K562 (cell line): ENCODE results near the gene APOBEC3A.

Experiments
- TARDBP ChIP-seq: fragments of 450-650 bp; IDR thresholded peaks from 2 replicates; pipeline ENCODE4 v1.6.1; 2016
- TF ChIP-seq, protein P1 (sequence below), 3 experiments: IDR thresholded peaks in 2 of 3; conservative IDR thresholded peaks in 1 of 3; 2 replicates each; pipeline ENCODE4 v1.5.1; 2011 to 2012; ENCODE audit warnings: low read length in 3 of 3, mild to moderate bottlenecking in 3 of 3, control low read depth in 2 of 3, improper control_type of control experiment in 1 of 3, inconsistent platforms in 1 of 3, low read depth in 1 of 3, mixed read lengths in 1 of 3, moderate library complexity in 1 of 3; ENCODE audit not compliant: insufficient read depth in 2 of 3
- TF ChIP-seq, protein P2 (sequence below): sonication (generic); formaldehyde crosslinking; IDR thresholded peaks from 2 replicates; pipeline ENCODE4 v1.8.0; 2022; ENCODE audit warnings: mild to moderate bottlenecking, missing genetic modification reagents

DNA sequence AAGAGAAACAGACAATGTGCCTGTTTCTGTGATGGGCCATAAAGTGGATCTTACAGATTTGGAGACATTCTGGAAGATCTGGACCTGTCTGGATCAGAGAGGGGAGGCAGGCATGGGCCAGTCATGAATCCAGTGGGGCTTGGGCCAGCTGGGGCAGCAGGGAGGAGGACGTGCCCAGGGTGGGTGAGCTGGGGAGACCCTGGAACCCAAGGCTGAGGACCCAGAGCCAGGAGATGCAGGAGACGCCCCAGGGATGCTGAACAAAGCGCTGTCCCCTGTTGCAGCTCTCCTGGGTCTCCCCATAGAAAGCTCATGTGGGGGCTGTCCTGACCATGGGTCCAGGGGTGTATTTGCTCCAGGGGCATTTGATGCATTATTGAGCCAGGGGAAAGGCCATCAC lies 1.5 kb upstream of the APOBEC3A start:
- no peak for TF ChIP-seq TARDBP
- TF ChIP-seq, protein P1, sequence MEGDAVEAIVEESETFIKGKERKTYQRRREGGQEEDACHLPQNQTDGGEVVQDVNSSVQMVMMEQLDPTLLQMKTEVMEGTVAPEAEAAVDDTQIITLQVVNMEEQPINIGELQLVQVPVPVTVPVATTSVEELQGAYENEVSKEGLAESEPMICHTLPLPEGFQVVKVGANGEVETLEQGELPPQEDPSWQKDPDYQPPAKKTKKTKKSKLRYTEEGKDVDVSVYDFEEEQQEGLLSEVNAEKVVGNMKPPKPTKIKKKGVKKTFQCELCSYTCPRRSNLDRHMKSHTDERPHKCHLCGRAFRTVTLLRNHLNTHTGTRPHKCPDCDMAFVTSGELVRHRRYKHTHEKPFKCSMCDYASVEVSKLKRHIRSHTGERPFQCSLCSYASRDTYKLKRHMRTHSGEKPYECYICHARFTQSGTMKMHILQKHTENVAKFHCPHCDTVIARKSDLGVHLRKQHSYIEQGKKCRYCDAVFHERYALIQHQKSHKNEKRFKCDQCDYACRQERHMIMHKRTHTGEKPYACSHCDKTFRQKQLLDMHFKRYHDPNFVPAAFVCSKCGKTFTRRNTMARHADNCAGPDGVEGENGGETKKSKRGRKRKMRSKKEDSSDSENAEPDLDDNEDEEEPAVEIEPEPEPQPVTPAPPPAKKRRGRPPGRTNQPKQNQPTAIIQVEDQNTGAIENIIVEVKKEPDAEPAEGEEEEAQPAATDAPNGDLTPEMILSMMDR (IDR thresholded peaks at IDR 0.05 in 2 of 3, conservative IDR thresholded peaks at IDR 0.05 in 1 of 3; ENCODE audit: insufficient read depth in 2 of 3, low read depth in 1 of 3, low read length in 3 of 3), result no peak
- TF ChIP-seq, protein P2, sequence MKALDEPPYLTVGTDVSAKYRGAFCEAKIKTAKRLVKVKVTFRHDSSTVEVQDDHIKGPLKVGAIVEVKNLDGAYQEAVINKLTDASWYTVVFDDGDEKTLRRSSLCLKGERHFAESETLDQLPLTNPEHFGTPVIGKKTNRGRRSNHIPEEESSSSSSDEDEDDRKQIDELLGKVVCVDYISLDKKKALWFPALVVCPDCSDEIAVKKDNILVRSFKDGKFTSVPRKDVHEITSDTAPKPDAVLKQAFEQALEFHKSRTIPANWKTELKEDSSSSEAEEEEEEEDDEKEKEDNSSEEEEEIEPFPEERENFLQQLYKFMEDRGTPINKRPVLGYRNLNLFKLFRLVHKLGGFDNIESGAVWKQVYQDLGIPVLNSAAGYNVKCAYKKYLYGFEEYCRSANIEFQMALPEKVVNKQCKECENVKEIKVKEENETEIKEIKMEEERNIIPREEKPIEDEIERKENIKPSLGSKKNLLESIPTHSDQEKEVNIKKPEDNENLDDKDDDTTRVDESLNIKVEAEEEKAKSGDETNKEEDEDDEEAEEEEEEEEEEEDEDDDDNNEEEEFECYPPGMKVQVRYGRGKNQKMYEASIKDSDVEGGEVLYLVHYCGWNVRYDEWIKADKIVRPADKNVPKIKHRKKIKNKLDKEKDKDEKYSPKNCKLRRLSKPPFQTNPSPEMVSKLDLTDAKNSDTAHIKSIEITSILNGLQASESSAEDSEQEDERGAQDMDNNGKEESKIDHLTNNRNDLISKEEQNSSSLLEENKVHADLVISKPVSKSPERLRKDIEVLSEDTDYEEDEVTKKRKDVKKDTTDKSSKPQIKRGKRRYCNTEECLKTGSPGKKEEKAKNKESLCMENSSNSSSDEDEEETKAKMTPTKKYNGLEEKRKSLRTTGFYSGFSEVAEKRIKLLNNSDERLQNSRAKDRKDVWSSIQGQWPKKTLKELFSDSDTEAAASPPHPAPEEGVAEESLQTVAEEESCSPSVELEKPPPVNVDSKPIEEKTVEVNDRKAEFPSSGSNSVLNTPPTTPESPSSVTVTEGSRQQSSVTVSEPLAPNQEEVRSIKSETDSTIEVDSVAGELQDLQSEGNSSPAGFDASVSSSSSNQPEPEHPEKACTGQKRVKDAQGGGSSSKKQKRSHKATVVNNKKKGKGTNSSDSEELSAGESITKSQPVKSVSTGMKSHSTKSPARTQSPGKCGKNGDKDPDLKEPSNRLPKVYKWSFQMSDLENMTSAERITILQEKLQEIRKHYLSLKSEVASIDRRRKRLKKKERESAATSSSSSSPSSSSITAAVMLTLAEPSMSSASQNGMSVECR, result no peak
